Pulmonary artery endothelial cell (primary cell): Measurements from ENCODE around the gene ASCL2. TPM values are rescaled to one million over a fixed set of nuclear protein-coding genes. Genes with fewer than 3 reads are reported as not detected.

ENCODE experiments used
- DNase-seq: peaks from one replicate; pipeline ENCODE4 v3.0.0-alpha.2; 2011; ENCODE audit warnings: low read depth, low spot score
- total RNA-seq: library from RNA; depleted of rRNA; stranded (reverse); fragments of >200 nt; gene quantifications from 2 replicates; pipeline ENCODE4 v1.2.3, GENCODE V29; 2014

The ASCL2 gene
- total RNA-seq, 1 donor from 2014 or later: not detected

DNA sequence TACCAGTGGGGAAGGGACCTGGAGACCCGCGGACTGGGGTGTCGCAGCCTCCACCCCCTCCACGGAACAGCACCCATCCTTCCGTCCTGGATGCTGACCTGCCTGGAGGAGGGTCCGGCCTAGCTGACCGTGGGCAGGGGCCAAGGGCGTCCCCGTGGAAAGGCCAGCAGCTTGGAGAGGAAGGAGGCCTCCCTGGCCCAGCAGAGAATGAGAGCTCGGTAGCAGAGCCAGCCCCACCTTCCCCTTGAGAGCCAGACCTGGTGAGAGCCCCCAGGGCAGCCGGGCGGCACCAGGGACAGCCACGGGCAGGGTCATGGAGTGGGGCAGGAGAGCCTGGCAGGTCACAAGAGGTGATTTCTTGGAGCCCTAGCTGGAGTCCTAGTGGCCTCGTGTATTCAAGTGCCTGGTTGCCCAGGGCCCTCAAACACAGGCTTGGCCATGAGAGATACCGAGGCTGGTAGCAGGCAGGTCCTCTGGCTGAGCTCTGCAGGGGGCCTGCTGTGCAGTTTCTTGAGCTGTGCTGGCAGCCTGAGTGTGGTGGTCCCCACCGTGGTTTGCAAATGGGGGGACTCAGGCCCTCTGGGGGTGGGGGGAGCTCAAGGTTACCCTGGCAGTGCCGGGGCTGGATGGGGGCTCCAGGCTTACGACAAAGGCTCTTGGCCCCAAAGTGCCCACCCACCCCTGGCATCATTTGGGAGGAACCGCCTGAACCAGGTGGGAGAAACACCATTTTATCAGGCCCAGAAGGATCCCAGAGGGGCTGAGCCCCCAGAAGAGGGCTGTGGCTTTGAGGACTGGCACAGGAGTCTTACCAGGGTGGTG is 39.1 kb upstream of the ASCL2 start:
- no peak for DNase-seq

DNA sequence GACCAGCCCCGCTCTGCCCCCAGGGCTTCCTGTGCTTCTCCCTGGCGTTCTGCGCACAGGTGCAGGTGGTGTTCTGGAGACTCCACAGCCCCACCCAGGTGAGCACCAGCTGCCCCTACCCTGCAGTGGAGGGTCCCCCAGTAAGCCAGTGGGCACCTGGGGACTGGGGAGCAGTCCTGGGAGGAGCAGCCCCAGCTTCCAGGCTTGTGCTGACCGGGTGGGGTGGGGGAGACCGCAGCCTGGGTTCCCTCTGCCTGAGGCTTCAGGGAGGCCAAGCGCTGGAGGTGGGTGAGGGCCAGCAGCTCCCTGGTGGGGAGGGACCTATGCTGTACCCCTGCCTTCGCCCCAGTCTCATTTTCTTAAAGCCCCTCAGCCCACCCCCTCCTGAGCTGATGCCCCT is 38.3 kb upstream of the ASCL2 start:
- DNase-seq: no peak

DNA sequence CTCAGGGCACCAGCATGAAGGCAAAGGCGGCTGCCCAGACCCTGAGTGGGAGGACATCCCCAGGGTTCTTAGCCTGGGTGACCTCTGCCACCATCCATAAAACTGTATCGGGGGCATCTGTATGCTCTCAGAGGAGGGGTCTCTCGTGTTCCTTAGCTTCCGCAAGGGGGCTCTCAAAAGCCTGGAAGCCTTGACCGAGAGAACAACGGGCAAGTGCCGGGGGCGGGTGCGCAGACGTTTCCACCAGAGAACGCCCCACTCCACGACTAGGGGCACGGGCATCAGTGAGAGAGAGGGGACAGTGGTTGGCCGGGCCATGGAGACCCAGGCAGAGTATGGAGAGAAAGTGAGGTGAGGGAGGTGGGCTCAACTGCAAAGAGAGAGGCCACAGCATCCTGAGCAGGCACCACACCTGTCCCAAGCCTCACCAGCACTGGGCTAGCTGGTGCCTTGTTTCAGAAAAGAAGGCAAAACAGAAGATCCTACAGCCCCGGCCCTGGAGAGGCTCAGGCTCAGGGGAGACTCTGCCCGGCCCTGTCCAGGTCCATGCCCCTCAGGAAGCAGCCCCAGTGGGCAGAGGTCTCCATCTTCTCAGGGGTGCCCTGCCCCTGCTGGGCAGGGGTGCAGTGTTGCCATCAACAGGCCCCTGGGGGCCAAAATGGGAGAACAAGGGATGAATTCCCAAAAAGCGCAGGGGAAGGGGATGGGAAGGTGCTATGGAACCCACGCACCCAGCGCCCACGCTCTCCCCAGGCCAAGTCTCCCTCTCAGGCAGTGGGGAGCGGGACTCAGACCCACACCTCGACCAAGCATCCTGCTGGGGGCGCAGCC is 37.3 kb upstream of the ASCL2 start:
- DNase-seq: no peak

DNA sequence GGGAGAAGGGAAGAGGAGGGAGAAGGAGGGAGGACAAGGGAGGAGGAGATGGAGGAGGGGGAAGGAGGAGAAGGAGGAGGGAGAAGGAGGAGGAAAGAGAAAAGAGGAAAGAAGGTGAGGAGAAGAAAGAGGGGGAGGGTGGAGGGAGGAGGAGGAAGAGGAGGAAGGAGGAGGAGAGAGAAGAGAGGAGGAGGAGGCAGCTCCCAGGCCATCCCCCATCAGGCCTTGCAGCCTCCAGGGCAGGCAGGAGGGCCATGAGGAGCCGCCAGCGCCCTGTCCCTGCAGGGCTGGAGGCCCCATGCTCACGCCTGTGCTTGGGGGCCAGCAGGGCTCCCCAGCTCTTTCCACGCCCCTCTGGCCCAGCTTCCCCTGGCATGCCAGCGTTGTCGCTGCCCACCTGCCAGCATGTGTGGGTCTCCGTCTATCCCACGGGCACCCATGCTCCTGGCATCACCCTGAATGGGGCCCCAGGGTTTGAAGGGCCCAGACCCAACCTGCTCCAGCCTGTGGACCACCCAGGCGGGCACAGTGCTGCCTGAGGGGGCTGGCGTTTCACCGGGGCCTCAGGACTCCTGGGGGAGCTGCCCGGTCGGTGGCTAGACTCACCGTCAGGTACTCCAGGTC is 36.6 kb upstream of the ASCL2 start:
- no peak for DNase-seq

DNA sequence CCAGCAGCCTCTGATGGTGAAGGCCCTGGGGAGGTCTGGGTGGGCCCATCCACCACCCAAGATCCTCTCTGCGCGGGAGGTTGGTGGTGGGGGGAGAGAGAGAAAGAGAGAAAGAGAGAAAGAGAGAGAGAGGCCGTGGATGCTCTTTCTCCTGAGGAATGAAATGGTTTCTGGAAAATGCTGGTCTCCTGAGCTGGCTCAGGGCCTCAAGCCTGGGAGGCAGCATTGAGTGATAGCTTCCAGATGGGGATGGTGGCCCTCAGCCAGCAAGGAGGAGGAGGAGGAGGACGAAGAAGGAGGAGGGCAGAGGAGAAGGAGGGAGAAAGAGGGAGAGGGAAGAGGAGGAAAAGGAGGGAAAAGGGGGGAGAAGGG is 36.0 kb upstream of the ASCL2 start:
- DNase-seq: no peak

DNA sequence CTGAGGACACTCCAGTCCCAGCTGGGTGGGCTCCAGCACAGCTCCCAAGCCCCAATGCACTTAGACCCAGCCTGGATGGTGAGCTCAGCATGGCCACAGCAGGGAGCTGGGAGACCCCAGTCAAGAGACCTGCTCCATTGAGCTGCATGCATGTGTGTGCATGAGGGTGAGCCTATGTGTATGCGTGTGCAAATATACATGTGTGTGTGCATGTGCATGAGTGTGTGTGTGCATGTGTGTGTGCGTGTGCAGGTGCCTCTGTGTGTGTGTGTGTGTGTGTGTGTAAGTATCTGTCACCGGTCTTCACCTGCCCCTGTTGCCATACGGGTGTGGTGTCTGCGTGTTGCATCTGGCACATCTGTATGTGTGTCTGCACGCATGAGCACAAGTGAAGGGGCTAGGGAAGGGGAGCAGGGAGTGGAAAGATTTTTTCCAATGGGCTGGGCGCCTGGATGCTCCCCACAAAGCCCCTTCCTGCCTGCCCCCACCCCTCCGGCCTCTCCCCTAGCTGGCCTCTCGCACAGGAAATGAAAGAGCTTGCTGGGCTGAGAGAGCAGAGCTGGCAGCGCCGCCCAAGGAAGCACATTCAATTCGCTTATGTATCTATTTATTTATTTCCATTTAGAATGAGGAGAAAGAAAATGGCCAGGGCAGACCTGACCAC is 35.5 kb upstream of the ASCL2 start:
- no peak for DNase-seq

DNA sequence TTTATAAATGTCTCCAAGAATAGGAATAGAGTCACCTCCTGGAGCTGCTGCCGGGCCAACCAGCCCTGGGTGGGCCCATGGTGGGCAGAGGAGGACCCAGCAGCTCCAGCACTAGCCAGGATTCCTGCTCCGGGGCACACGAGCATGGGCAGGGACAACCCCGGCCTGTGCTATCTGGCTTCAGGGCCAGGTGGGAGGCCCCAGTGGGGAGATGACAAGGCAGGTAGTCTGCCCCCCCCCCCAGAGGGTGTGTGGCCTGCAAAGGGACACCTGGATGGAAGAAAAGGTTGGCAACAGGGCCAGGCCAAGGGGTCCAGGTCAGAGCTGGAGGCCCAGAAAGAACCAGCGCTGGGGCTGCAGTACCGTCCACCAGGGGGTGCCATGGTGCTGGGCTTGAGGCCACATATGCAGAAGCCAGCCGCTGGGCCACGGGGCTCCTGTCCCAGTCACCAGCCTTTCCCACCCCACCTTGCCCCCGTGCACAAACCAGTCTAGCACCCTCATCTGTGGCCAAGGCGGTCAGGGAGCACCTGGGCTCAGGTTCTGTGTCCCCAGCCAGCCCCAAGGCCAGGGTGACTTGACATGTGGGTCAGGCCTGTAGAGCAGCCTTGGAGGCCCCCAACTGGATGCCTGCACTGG is 34.9 kb upstream of the ASCL2 start:
- peak; percentile 20 for DNase-seq

DNA sequence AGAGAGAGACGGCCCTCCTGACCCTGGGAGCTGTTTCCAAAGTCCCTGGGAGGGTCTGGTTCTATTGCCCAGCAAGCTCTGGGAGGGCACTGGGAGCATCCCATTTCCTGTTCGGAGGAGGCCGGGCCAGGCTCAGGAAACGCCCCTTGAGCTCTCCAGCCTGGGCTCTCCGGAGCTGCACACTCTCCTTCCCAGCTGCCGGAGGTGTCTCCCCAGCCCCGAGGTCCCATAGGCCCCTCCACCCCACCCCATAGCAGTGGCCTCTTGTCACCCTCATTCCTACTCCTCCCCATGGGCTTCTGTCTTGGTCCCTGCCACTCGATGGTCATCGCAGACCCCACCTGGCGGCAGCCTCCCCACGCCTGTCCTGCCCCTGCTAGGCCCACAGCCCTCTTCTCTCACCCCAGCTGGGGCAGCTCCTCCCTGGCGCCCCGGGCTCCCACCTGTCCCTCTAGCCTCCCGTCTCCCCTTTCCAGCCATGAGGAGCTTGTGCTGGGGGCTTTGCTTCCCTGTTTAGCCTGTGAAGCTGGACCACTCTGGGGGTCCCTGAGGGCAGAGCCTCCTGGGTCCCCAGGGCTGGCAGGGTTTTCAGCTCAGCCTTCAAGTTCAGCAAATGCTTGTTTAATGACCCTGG is 34.2 kb upstream of the ASCL2 start:
- no peak for DNase-seq

DNA sequence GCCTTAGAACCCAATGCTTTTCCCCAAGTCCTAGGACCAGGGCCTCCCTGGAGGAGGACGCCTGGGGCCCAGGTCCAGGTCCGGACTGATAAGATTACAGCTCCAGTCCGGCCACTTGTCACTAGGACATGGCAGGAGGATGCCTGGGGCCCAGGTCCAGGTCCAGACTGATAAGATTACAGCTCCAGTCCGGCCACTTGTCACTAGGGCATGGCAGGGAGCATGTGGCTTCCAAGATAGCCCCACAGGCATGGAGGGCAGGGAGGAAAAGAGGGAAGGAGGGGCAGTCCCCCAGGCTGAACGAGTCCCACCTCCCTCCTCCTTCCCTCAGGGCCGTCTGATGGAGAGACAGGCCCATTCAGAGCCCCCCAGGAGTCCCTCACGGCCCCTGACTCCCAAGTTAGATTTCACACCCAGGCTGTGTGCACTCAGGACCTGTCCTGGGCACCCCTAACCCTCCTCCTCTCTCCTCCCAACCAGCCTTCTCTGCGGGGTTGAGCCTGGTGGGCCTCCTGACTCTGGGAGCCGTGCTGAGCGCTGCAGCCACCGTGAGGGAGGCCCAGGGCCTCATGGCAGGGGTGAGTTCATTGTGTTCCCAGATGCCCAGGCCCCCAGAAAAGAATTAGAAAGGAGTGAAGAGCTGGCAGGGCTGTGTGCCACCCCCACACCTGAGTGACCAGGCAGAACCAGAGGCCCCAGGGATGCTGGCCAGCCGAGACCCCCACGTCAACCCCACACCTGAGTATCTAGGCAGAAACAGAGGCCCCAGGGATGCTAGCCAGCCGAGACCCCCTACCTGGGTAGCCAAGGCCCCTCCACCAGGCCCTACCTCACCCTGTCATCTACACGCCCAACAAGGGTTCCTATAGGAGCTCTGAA is 33.5 kb upstream of the ASCL2 start:
- no peak for DNase-seq

DNA sequence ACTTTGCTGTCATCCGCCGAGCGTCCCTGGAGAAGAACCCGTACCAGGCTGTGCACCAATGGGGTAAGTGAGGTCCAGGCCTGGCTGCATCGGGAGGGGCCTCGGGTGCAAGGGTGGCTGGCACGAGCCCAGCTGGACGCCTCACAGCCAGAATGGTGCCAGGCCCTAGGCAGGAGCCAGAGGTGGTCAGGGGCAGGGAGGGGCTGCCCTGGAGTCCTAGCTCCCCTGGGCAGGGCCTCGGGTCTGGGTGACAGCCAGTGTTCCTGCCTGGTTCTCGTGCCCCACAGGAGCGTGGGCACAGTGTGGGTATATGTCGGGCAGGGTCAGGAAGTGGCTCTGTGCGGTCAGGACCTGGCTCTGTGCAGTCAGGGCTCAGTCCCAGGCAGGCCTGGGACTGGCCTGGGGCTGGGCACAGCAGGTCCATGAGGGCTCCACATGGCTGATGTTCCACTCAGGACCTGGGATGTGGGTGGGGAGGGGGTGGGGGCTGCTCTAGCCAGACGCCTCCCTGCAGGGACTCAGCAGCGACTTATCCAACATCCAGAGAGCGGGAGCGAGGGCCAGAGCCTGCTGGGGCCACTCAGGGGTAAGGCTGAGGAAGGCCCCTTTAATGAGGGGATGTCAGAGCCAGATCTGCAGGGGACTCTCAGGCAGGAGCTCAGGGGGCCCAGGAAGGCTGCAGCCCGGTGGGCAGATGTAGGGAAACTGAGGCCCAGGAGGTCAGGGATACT is 32.7 kb upstream of the ASCL2 start:
- DNase-seq: no peak

DNA sequence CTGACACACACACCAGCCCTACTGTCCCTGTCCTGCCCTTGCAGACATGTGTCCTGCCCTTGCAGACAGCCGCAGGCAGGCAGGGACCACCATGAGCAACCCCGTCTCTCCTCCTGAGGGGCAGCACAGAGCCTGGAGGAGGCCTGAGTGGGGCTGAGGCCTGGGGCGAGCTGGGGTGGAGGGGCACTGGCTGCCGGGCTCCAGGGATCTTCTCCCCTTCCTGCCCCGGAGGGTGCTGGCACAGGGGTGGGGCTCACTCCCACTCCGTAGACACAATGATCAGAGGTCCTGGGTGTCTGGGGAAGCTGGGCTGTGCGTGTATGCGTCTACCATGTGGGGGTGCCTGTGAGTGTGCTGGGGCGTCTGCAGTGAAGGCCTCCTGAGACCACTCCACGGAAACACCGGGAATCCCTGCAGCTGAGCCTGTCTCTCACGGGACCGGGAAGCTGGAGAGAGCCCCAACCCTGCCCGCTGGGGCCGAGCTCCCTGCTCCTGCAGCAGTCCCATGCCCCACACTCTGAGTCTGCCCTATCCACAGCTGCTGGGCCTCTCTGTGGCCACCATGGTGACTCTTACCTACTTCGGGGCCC is 32.0 kb upstream of the ASCL2 start:
- no peak for DNase-seq

DNA sequence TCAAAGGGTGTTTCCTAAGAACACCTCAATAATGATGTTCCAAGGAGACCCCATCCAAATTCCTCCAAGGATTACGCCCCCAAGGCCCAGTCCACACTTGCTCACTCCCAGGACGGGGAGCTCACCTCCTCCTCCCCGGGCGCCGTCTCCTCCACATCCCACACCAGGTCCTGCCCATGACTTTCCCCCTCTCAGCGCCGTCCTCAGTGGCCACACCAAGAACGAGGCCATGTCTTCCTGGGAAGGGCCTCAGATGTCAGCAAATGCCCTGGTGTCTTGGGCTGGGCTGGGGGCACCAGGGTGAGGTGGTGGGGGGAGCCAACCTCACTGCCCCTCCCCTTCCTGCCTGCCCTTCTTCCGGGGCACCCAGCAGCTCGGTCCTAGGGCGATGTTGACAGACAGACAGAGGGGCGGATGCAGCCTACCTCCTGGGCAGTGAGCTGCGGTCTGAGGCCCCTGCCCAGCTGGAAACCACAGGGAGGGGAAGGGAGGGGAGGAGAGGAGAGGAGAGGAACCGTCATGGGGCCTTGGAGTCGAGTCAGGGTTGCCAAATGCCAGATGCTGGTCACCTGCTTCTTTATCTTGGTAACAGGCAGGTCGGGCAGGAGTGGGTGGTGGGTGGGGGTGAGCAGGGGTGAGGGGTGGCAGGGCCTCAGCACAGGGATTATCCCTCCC is 31.4 kb upstream of the ASCL2 start, which contains the start of the genes C11orf21 and TSPAN32:
Gene C11orf21 (minus strand): TSS at position 288 of the 675 bp plus-strand sequence. CDS start 110 bp downstream, at position 178.
Gene TSPAN32 (plus strand): TSS at position 383 of the 675 bp plus-strand sequence. CDS start 137 bp downstream, at position 520.
- DNase-seq: no peak

DNA sequence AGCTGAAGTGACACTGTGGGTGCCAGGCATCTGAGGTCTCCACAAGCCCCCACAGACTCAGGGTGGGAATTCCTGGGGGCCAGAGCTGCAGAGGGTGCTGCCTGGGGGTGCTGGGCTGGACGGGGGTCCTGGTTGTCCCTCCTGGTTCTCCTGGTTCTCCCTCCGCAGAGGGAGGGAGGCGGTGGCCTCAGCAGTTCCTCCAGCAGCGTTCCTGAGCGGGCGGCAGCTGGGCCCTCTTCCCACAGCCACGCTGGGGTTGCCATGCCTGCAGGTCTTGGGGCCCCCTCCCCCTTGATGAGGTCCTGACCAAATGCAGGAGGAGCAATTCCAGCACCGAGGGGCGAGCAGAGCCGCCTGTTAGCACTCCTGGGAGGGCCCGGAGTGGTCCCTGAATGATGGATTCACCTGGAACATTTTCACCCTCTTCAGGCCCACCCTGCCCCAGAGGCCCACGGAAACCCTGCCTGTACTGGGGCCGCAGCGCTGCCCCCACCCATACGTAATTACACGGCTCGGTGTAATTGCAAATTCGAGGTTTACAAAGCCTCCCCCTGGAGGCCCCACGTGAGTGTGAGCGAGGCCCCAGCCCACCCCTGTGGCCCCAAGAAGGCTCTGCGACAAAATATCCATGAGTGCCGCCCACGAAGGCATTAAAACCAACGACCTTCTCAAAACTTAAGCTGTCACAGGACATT is 30.7 kb upstream of the ASCL2 start:
- DNase-seq: no peak

DNA sequence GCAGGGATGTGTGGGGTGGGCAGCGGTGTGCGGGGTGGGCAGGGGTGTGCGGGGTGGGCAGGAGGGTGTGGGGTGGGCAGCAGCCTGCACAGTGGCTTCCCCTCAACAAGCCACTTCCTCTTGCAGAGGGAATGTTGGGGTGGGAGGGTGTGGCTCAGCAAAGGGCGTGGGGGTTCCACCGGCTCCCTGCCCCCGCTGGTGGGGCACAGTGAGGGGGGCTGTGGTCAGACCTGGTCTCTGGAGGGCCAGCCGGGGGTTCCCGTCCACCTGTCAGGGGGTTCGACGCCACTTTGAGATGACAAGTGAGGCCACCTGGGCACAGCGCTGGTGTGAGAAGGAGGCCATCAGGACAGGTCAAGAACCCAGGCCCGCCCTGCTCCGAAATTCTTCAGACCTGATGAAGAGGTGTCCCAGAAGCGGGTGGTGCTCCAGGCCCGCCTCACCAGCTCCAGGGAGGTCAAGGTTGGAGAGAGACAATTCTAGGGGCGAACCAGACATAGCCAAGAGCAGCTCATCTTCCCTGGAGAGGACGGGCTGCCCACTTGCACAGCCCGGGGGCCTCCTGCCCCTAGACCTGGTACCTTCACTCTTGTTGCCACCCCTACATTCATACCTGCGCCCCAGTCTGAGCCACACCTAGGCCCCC is 30.0 kb upstream of the ASCL2 start:
- DNase-seq: no peak

DNA sequence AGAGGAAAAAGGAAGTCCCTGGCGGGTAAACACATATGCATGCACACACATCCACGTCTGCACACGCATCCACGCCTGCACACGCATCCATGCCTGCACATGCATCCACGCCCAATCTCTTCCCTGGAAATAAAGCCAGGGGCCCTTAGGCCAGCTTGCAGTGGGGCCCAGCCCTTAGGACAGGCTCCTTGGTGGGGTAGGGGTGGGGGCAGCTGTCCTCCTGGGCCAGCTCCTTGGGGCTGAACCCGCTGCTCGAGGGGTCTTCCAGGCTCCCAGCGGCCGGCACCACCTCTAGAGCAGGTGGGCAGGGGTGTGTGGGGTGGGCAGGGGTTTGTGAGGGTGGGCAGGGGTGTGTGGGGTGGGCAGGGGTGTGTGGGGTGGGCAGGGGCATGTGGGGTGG is 29.4 kb upstream of the ASCL2 start:
- DNase-seq: no peak
